GM18502 (cell line): Measurements from ENCODE around the gene CBY2.
"Not testable (repeated sequence)": the region's sequence is repeated elsewhere in the genome, so short reads cannot be mapped to it uniquely, and the experiment has no call there.

ENCODE experiments used
- ATAC-seq: cut with Tn5 transposase; IDR thresholded peaks from one replicate; pipeline ENCODE4 v1.9.1; 2021; ENCODE audit warnings: mild to moderate bottlenecking; ENCODE audit not compliant: unreplicated experiment, poor library complexity

Gene CBY2

GRCh38 chr13:45737571-45738017, 35.5 kb downstream of the CBY2 start:
- no peak for ATAC-seq

GRCh38 chr13:45742985-45743384, 40.9 kb downstream of the CBY2 start:
- ATAC-seq: no peak

GRCh38 chr13:45744979-45745378, 42.9 kb downstream of the CBY2 start:
- ATAC-seq: no peak

GRCh38 chr13:45747071-45747470, 45.0 kb downstream of the CBY2 start:
- no peak for ATAC-seq

GRCh38 chr13:45748941-45749759, 47.0 kb downstream of the CBY2 start:
- no peak for ATAC-seq

GRCh38 chr13:45750566-45750965, 48.4 kb downstream of the CBY2 start:
- no peak for ATAC-seq

- ATAC-seq: no peak
Measured at GRCh38 chr13:45751885-45752284, 49.8 kb downstream of the CBY2 start.

GRCh38 chr13:45752510-45752909, 50.4 kb downstream of the CBY2 start:
- ATAC-seq: no peak

GRCh38 chr13:45756498-45756897, 54.4 kb downstream of the CBY2 start:
- not testable (repeated sequence) for ATAC-seq

GRCh38 chr13:45757589-45757988, 55.5 kb downstream of the CBY2 start:
- ATAC-seq: not testable (repeated sequence)

- ATAC-seq: no peak
Measured at GRCh38 chr13:45763419-45763818, 61.3 kb downstream of the CBY2 start.
